IMR-90 (cell line): ENCODE measurements around the gene SYVN1. TPM values are rescaled to one million over a fixed set of nuclear protein-coding genes. Genes with fewer than 3 reads are reported as not detected.

Experiments used
- ATAC-seq: fragments of 200-7000 bp; cut with Tn5 transposase; 2 replicates; pipeline ENCODE4 v1.9.1; 2020; ENCODE audit warnings: low read depth, mild to moderate bottlenecking, moderate library complexity
- BruUV-seq: library from RNA; stranded (reverse); fragments of 400-500 nt; replicated peaks from 2 replicates; lab custom pipeline; 2021; lab: Mats Ljungman, UMichigan
- CTCF ChIA-PET: fragments of 300-600 bp; formaldehyde crosslinking; extraction: SDS; loops from one replicate; lab custom pipeline; 2021; ENCODE audit warnings: antibody characterized with exemption; lab: Yijun Ruan, JAX
- POLR2A ChIA-PET: fragments of 300-600 bp; sonication (Branson Sonifier 250); formaldehyde crosslinking; loops from one replicate; lab custom pipeline; 2022; ENCODE audit warnings: antibody characterized with exemption; ENCODE audit not compliant: unreplicated experiment; lab: Charles Lee
- DNase-seq: peaks from one replicate; pipeline ENCODE4 v3.0.0; 2013
- H2AFZ ChIP-seq: replicated peaks from 2 replicates; pipeline ENCODE3; 2013; ENCODE audit warnings: low read length, mild to moderate bottlenecking; ENCODE audit not compliant: poor library complexity
- H2AK5ac ChIP-seq: 2 replicates; pipeline ENCODE4 v1.6.1; 2013; ENCODE audit warnings: low read depth, low read length, inconsistent platforms
- H2AK9ac ChIP-seq: replicated peaks from 2 replicates; pipeline ENCODE3; 2013; ENCODE audit warnings: mild to moderate bottlenecking, low read depth, low read length, moderate library complexity; ENCODE audit not compliant: poor library complexity
- H2BK120ac ChIP-seq: 2 replicates; pipeline ENCODE4 v1.6.1; 2013; ENCODE audit warnings: low read depth, low read length, inconsistent platforms
- H2BK15ac ChIP-seq: 3 replicates; pipeline ENCODE4 v1.6.1; 2013; ENCODE audit warnings: low read depth, low read length, inconsistent platforms
- H2BK20ac ChIP-seq: 2 replicates; pipeline ENCODE4 v1.6.1; 2013; ENCODE audit warnings: low read depth, mild to moderate bottlenecking, inconsistent platforms, low read length, moderate library complexity
- H2BK5ac ChIP-seq: 2 replicates; pipeline ENCODE4 v1.6.1; 2013; ENCODE audit warnings: mild to moderate bottlenecking, low read depth, low read length, inconsistent platforms; ENCODE audit not compliant: poor library complexity, severe bottlenecking
- H3K14ac ChIP-seq: replicated peaks from 2 replicates; pipeline ENCODE4 v1.6.1; 2013; ENCODE audit warnings: low read depth, low read length, inconsistent platforms
- H3K18ac ChIP-seq: 2 replicates; pipeline ENCODE4 v1.6.1; 2013; ENCODE audit warnings: low read depth, low read length, control low read depth
- H3K23ac ChIP-seq: 2 replicates; pipeline ENCODE4 v1.6.1; 2013; ENCODE audit warnings: low read depth, low read length, inconsistent platforms
- H3K27ac ChIP-seq: 2 replicates; pipeline ENCODE4 v1.5.1; 2013; ENCODE audit warnings: mild to moderate bottlenecking, control low read depth, low read length; ENCODE audit not compliant: insufficient read depth
- H3K27me3 ChIP-seq: 2 replicates; pipeline ENCODE4 v1.6.1; 2013; ENCODE audit warnings: low read length; ENCODE audit not compliant: control insufficient read depth, insufficient read depth
- H3K36me3 ChIP-seq: 2 replicates; pipeline ENCODE4 v1.6.1; 2013; ENCODE audit warnings: low read length, mixed read lengths; ENCODE audit not compliant: control insufficient read depth, insufficient read depth
- H3K4ac ChIP-seq: 2 replicates; pipeline ENCODE4 v1.6.1; 2013; ENCODE audit warnings: low read depth, low read length, inconsistent platforms
- H3K4me1 ChIP-seq: 2 replicates; pipeline ENCODE4 v1.6.1; 2013; ENCODE audit warnings: low read length, mixed read lengths; ENCODE audit not compliant: control insufficient read depth, insufficient read depth
- H3K4me2 ChIP-seq: 2 replicates; pipeline ENCODE4 v1.6.1; 2013; ENCODE audit warnings: low read depth, mild to moderate bottlenecking, control low read depth, low read length, moderate library complexity
- H3K4me3 ChIP-seq: 2 replicates; pipeline ENCODE4 v1.5.1; 2013; ENCODE audit warnings: low read depth, mild to moderate bottlenecking, control low read depth, low read length, moderate library complexity; ENCODE audit not compliant: insufficient read depth
- H3K56ac ChIP-seq: 2 replicates; pipeline ENCODE4 v1.6.1; 2013; ENCODE audit warnings: low read length, inconsistent platforms; ENCODE audit not compliant: insufficient read depth; ENCODE audit errors: extremely low read depth
- H3K79me1 ChIP-seq, 2 experiments: 2 replicates each; pipeline ENCODE4 v1.6.1; 2013; ENCODE audit warnings: low read length in 2 of 2, inconsistent platforms in 1 of 2, low read depth in 1 of 2
- H3K9ac ChIP-seq: 2 replicates; pipeline ENCODE4 v1.6.1; 2013; ENCODE audit warnings: low read depth, low read length, control low read depth
- H3K9me1 ChIP-seq: 2 replicates; pipeline ENCODE4 v1.6.1; 2013; ENCODE audit warnings: low read length, inconsistent platforms; ENCODE audit not compliant: insufficient read depth
- H3K9me3 ChIP-seq: 2 replicates; pipeline ENCODE4 v1.6.1; 2013; ENCODE audit warnings: low read length; ENCODE audit not compliant: control insufficient read depth, insufficient read depth
- H4K20me1 ChIP-seq: 2 replicates; pipeline ENCODE4 v1.6.1; 2013; ENCODE audit warnings: low read length, inconsistent platforms; ENCODE audit not compliant: insufficient read depth
- H4K5ac ChIP-seq: 2 replicates; pipeline ENCODE4 v1.6.1; 2013; ENCODE audit warnings: mild to moderate bottlenecking, low read depth, low read length, control low read depth
- H4K8ac ChIP-seq, 2 experiments: 2 replicates each; pipeline ENCODE4 v1.6.1; 2013; ENCODE audit warnings: low read depth in 2 of 2, low read length in 2 of 2, control low read depth in 1 of 2, inconsistent platforms in 1 of 2
- H4K91ac ChIP-seq: 2 replicates; pipeline ENCODE4 v1.6.1; 2013; ENCODE audit warnings: low read depth, low read length, inconsistent platforms; ENCODE audit not compliant: insufficient read depth
- BHLHE40 ChIP-seq: fragments of 150-350 bp; IDR thresholded peaks from 2 replicates; pipeline ENCODE4 v1.6.1; 2016; ENCODE audit warnings: mild to moderate bottlenecking, low read depth, low read length
- CHD1 ChIP-seq: IDR thresholded peaks from 2 replicates; pipeline ENCODE4 v1.6.1; 2012; ENCODE audit warnings: low read depth, low read length, improper control_type of control experiment
- CTCF ChIP-seq: conservative IDR thresholded peaks from 2 replicates; pipeline ENCODE4 v1.5.1; 2012; ENCODE audit warnings: mild to moderate bottlenecking, low read depth, low read length, improper control_type of control experiment
- ELK1 ChIP-seq: fragments of 150-350 bp; IDR thresholded peaks from 2 replicates; pipeline ENCODE4 v1.6.1; 2016; ENCODE audit warnings: low read depth, mild to moderate bottlenecking, low read length, moderate library complexity, borderline replicate concordance
- MAFK ChIP-seq: IDR thresholded peaks from 2 replicates; pipeline ENCODE4 v1.6.1; 2012; ENCODE audit warnings: low read depth, low read length, improper control_type of control experiment
- MAZ ChIP-seq: IDR thresholded peaks from 2 replicates; pipeline ENCODE4 v1.6.1; 2012; ENCODE audit warnings: low read depth, mild to moderate bottlenecking, low read length, improper control_type of control experiment, moderate library complexity, borderline replicate concordance
- MXI1 ChIP-seq: IDR thresholded peaks from 2 replicates; pipeline ENCODE4 v1.6.1; 2012; ENCODE audit warnings: low read depth, mild to moderate bottlenecking, low read length, moderate library complexity, borderline replicate concordance
- POLR2A ChIP-seq: IDR thresholded peaks from 2 replicates; pipeline ENCODE4 v1.6.1; 2012; ENCODE audit warnings: mild to moderate bottlenecking, low read depth, low read length
- SMC3 ChIP-seq: fragments of 150-350 bp; IDR thresholded peaks from 2 replicates; pipeline ENCODE4 v1.6.1; 2016; ENCODE audit warnings: low read depth, mild to moderate bottlenecking, antibody characterized with exemption, low read length, moderate library complexity
- WGBS, 2 experiments: methylation state at CpG; one replicate each; pipeline versions ENCODE4 v1.1.5 to v1.1.7; 2013; ENCODE audit warnings: missing lambda C conversion rate in 2 of 2; ENCODE audit not compliant: insufficient read length in 1 of 2; ENCODE audit errors: extremely low coverage in 2 of 2; 5-methylcytosine and 5-hydroxymethylcytosine counted together
- dilution Hi-C: fragments of 300-500 bp; cut with HindIII; formaldehyde crosslinking; loops from one replicate; pipeline ENCODE4 v1.14.3; 2018; ENCODE audit warnings: low sequenced_read_pairs; ENCODE audit not compliant: unreplicated experiment
- in situ Hi-C: fragments of 300-500 bp; cut with MboI; formaldehyde crosslinking; loops from 3 replicates; pipeline ENCODE4 v1.14.3; 2019; ENCODE audit warnings: low sequenced_read_pairs, inconsistent platforms, mixed read lengths
- intact Hi-C: fragments of 100-400 bp; cut with micrococcal nuclease; formaldehyde crosslinking; loops from 2 replicates; pipeline ENCODE4 v1.10.0; 2022
- polyA plus RNA-seq, 3 experiments: library from polyadenylated mRNA; depleted of rRNA; stranded (reverse); fragments of >200 nt; gene quantifications; 2 replicates each; pipeline ENCODE4 v1.2.3, GENCODE V29; 2012; ENCODE audit warnings: low replicate concordance in 1 of 3
- total RNA-seq: library from RNA; depleted of rRNA; stranded (reverse); fragments of >200 nt; gene quantifications from 2 replicates; pipeline ENCODE4 v1.2.3, GENCODE V29; 2012
- TF ChIP-seq, protein P1 (sequence below): fragments of 150-350 bp; IDR thresholded peaks from 2 replicates; pipeline ENCODE4 v1.6.1; 2017; ENCODE audit warnings: mild to moderate bottlenecking, antibody characterized with exemption, low read length, low read depth

SYVN1 gene
- total and polyA plus RNA-seq, 2 of the 4 experiments (the other 2 are of a cell fraction) = 9.5 to 52.9 TPM

DNA sequence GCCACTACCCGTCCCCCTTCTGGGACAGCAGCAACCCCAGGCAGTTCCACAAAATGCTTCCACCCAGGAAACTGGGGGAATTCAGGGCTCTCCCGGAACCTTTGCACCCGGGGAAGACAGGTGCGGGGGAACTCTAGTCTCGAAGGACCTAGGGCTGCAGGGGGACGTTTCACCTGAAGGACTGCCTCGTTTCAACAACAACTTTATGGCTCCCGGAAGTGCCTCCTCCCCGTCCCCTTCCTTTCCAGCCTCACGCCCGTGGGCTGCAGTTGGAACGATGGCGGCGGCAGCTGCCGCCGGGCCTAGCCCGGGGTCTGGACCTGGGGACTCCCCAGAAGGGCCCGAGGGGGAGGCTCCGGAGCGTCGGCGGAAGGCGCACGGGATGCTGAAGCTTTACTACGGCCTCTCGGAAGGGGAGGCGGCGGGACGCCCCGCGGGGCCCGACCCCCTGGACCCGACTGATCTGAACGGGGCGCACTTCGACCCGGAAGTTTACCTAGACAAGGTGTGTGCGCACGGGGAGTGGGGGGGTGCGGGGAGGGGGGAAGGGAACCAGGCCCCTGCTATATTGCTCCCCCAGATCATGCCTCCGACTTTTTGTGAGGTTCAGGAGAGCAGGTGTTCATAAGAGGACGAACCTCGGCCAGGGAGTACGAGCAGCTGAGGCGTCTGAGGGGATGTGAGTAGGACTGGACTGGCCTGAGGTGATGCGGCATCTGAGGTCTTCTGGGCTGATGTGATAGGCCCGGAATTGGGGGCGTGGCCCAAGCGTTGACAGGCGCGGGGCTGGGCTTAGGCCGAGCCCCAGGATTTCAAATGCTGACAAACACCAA is 38.1 kb downstream of the SYVN1 start, which contains the start of gene VPS51:
Gene VPS51 (plus strand): TSS at position 241 of the 833 bp plus-strand sequence. CDS start 37 bp downstream, at position 278.
- dilution Hi-C loops (no loop called here), in situ Hi-C loops (no loop called here), intact Hi-C loops (loop anchor here (1.0 to 5.0 kb wide), 2 partner anchors 12 to 179 kb away; partner anchors contain the start of genes ATG2A, CDCA5 and ZFPL1)
- 0 out of 2 replicates have a peak, but pooled peaks cover 2% of the 10 kb centered on the region for H3K36me3 ChIP-seq
- peak within 1 kb of the TSS; percentile 58; the same call in 1 of the 2 replicates for H3K14ac ChIP-seq
- no peak within 1 kb of the TSS for H2BK15ac ChIP-seq
- TF ChIP-seq MAFK (no peak), MAZ (peak; percentile 94), ELK1 (0 out of 2 replicates have a peak, but pooled peaks have one; percentile 65), BHLHE40 (peak; percentile 64), MXI1 (peak; percentile 70; the same call in 1 of the 2 replicates), SMC3 (peak; percentile 11; the same call in 1 of the 2 replicates), POLR2A (peak; percentile 97), CTCF (no peak), CHD1 (no peak)
- TF ChIP-seq, protein P1, sequence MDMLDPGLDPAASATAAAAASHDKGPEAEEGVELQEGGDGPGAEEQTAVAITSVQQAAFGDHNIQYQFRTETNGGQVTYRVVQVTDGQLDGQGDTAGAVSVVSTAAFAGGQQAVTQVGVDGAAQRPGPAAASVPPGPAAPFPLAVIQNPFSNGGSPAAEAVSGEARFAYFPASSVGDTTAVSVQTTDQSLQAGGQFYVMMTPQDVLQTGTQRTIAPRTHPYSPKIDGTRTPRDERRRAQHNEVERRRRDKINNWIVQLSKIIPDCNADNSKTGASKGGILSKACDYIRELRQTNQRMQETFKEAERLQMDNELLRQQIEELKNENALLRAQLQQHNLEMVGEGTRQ = peak; percentile 39; the same call in 1 of the 2 replicates
- H3K79me1 ChIP-seq = peaks cover 10 to 25% of the 10 kb centered on the region in 2 experiments
- H2BK20ac ChIP-seq = peak within 1 kb of the TSS; percentile 10; the same call in 1 of the 2 replicates
- DNase-seq (peak; percentile 90), ATAC-seq (peak; percentile 99)
- no peaks in the 10 kb centered on the region for H3K4me1 ChIP-seq
- no peaks in the 10 kb centered on the region for H3K27me3 ChIP-seq
- peak within 1 kb of the TSS; percentile 89 for H4K5ac ChIP-seq
- no peak within 1 kb of the TSS for H3K56ac ChIP-seq
- H2BK120ac ChIP-seq = no peak within 1 kb of the TSS
- ChIA-PET POLR2A (interaction anchor here (0.8 kb wide), 1 partner anchor 11 kb away, joined by 4 read pairs; no protein-coding TSS in a partner anchor), CTCF (interaction anchor here (3.9 kb wide), 1 partner anchor 15 kb away, joined by 15 read pairs; the partner anchor contains the start of gene TM7SF2)
- H3K9me3 ChIP-seq = no peaks in the 10 kb centered on the region
- H3K4ac ChIP-seq = peak within 1 kb of the TSS; percentile 77
- peak within 1 kb of the TSS; percentile 80 for H2AK5ac ChIP-seq
- H3K23ac ChIP-seq = no peak within 1 kb of the TSS
- H2AFZ ChIP-seq = peak within 1 kb of the TSS; percentile 97
- H3K4me2 ChIP-seq = peak within 1 kb of the TSS; percentile 39
- peak within 1 kb of the TSS; percentile 41 for H3K4me3 ChIP-seq
- peak within 1 kb of the TSS; percentile 59 for H4K91ac ChIP-seq
- peak within 1 kb of the TSS; percentile 53 for H3K9ac ChIP-seq
- no peaks in the 10 kb centered on the region for H4K20me1 ChIP-seq
- peak within 1 kb of the TSS; percentile 15 for H3K27ac ChIP-seq
- 0% methylated on average over 19 of the region's 52 CpGs; no CpG with 5 or more reads in 1 of the 2 experiments for WGBS, 2 experiments
- H4K8ac ChIP-seq = peak within 1 kb of the TSS; percentile 99 to 100
- no peak within 1 kb of the TSS for H2BK5ac ChIP-seq
- TSS peak; percentile 9 for BruUV-seq
- no peak within 1 kb of the TSS for H3K18ac ChIP-seq
- peak within 1 kb of the TSS; percentile 95 for H2AK9ac ChIP-seq
- peaks cover 4% of the 10 kb centered on the region; the same call in 1 of the 2 replicates for H3K9me1 ChIP-seq
